GM19455 (cell line): ENCODE results near the gene CCDC88C.
"Not testable (repeated sequence)": the region's sequence is repeated elsewhere in the genome, so short reads cannot be mapped to it uniquely, and the experiment has no call there.

ENCODE experiments used
- ATAC-seq: cut with Tn5 transposase; IDR thresholded peaks from one replicate; pipeline ENCODE4 v1.9.1; 2021; ENCODE audit not compliant: unreplicated experiment

Gene CCDC88C

DNA sequence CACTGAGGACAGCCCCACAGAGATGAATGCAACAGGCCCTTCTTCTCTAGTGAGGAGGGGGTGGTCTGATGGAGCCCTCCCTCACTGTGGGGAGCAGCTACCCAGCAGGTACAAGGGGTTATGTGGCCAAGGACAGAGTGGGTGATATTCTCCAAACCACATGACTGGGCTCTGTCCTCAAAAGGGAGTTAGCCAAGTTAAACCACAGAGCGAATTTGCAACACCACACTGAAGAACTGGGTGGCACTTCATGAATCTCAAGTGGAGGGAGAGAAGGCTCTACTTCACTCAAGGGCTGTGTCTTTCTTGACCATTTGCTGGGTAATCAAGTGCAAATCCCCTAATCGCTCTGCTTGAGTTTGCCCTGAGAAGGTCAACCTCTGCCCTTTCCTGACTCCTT is 185.6 kb downstream of the CCDC88C start:
- no peak for ATAC-seq

- ATAC-seq: no peak
Measured at GRCh38 chr14:91231446-91231845, 186.2 kb downstream of the CCDC88C start.

DNA sequence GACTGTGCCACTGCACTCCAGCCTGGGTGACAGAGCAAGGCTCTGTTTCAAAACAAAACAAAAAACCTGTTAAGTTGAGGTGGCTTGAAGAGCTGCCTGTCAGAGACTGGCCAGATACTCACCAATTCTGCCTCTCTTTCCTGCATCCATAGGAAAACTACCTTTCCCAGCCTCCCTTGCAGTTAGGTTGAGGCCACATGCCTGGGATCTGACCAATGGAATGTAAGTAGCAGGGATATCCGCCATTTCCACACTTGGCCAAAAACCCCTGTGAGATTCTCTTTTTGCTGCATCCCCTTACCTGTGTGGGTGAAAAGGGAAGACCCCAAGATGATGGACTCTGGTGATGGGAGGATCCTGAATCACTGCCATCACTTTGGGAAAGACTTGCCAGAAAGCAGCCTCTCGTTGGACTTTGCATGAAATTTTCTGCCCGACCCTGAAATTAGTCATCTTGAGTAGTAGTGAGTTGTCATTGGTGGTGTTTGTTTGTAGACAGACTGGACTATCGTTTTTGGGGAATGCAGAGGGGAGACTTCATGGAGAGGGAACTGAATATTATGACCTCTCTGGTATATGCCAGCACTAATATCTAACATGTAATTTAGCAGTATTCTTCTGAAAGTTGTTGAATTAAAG is 187.1 kb downstream of the CCDC88C start:
- no peak for ATAC-seq

GRCh38 chr14:91229743-91230200 is 187.8 kb downstream of the CCDC88C start:
- ATAC-seq: peak; percentile 82

DNA sequence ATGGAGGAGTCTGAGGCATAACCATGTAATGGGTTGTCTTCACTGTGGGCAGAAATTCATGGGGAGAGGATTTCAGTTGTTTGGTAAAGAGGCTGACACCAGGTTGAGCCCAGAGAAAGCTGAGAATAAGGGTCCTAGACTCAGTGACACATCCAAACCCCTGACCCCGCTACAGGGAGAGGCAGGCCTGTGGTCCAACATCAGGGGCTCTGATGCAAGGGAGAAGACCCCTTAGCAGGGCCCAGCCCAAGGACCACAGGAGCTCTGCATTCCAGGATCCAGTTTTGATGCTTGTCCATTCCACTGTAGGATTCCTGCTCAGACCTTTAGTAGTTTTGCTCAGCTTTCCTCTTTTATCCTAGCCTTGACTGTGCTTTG is 188.6 kb downstream of the CCDC88C start:
- ATAC-seq: no peak

GRCh38 chr14:91228112-91229004 is 189.3 kb downstream of the CCDC88C start:
- peak; percentile 71 for ATAC-seq

- no peak for ATAC-seq
Measured at GRCh38 chr14:91227183-91227628, 190.4 kb downstream of the CCDC88C start.

- ATAC-seq: not testable (repeated sequence)
Measured at GRCh38 chr14:91226360-91226759, 191.3 kb downstream of the CCDC88C start.

DNA sequence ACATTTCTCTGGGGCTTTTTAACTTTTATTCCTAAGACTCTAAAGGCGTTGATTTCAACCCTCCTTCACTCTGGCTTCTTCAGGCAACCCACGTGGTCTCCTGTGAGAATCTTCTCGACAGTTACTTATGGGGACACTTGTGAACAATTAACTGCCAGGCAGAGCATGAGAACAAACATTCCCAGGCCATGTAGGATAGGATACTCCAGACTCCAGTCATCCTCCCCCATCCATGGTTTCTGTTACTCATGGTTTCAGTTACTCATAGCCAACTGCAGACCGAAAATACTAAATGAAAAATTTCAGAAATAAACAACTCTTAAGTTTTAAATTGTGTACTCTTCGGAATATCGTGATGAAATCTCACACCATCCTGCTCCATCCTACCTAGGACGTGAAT is 192.6 kb downstream of the CCDC88C start:
- ATAC-seq: no peak

DNA sequence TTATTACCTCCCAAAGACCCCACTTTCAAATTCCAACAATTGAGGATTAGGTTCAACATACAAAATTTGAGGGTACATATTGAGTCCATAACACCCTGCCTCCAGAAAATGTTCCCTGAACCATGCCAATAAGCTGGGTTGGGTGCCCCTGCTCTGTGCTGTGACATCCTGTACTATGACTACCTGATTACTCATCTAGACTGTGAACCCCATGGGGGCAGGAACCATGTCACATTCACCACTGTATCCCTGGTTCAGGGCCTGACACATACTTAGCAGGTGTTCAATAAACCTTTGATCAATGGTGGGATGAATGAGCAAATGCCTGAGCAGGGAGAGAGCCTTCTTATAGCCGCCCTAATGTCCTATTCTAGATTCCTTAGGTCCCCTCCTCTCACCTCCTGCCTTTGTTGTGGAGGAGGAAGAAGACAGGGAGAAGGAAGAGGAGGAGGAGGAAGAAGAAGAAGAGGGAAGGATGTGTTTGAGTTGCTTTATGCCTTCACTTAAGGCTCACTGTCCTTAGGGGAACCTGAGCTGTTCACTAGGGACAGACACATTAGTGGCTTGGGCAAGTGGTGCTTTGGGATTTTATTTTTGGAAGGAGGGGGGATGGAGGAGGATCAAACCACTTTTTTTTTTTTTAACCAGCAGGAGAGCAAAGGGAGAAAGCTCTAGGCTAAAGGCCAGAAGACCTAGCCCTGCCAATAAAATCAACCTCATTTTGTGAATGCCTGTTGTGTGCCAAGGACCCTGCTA is 194.4 kb downstream of the CCDC88C start:
- no peak for ATAC-seq
